KMS-11 (cell line): ENCODE results near the gene NCAPD2.

Source experiments
- H2AFZ ChIP-seq: fragments of 200-600 bp; sonication (generic); 2 replicates; pipeline ENCODE4 v1.6.1; 2016; ENCODE audit warnings: antibody characterized with exemption, mixed run types, low read depth
- H3K27ac ChIP-seq: fragments of 200-600 bp; sonication (generic); 2 replicates; pipeline ENCODE4 v1.6.1; 2016; ENCODE audit warnings: mild to moderate bottlenecking, mixed run types
- H3K27me3 ChIP-seq: fragments of 200-600 bp; sonication (generic); 2 replicates; pipeline ENCODE4 v1.6.1; 2017; ENCODE audit warnings: mild to moderate bottlenecking, low read depth, mixed run types, moderate library complexity; ENCODE audit not compliant: insufficient read depth
- H3K36me3 ChIP-seq: fragments of 200-600 bp; sonication (generic); 2 replicates; pipeline ENCODE4 v1.6.1; 2017; ENCODE audit warnings: mild to moderate bottlenecking, mixed run types; ENCODE audit not compliant: insufficient read depth
- H3K4me1 ChIP-seq: fragments of 200-600 bp; sonication (generic); 2 replicates; pipeline ENCODE4 v1.6.1; 2016; ENCODE audit warnings: mild to moderate bottlenecking, low read depth, mixed run types; ENCODE audit not compliant: poor library complexity, severe bottlenecking
- H3K4me2 ChIP-seq: fragments of 200-600 bp; sonication (generic); 2 replicates; pipeline ENCODE4 v1.7.0; 2016; ENCODE audit warnings: mild to moderate bottlenecking, mixed run types
- H3K4me3 ChIP-seq: fragments of 200-600 bp; sonication (generic); IDR thresholded peaks from 2 replicates; pipeline ENCODE4 v1.6.1; 2017; ENCODE audit warnings: low read depth, low read length, mixed read lengths; ENCODE audit not compliant: insufficient read depth
- H3K79me2 ChIP-seq: fragments of 200-600 bp; sonication (generic); 2 replicates; pipeline ENCODE4 v1.6.1; 2016; ENCODE audit warnings: low read depth, mixed run types; ENCODE audit not compliant: insufficient read depth
- H3K9ac ChIP-seq: fragments of 200-600 bp; sonication (generic); 2 replicates; pipeline ENCODE4 v1.6.1; 2016; ENCODE audit warnings: mild to moderate bottlenecking, mixed run types
- H4K20me1 ChIP-seq: fragments of 200-600 bp; sonication (generic); 2 replicates; pipeline ENCODE4 v1.6.1; 2016; ENCODE audit warnings: mild to moderate bottlenecking, mixed run types; ENCODE audit not compliant: insufficient read depth
- CTCF ChIP-seq: fragments of 200-600 bp; sonication (generic); conservative IDR thresholded peaks from 2 replicates; pipeline ENCODE4 v1.6.1; 2017; ENCODE audit warnings: low read depth, mild to moderate bottlenecking, antibody characterized with exemption, low read length, moderate library complexity, mixed read lengths

NCAPD2 gene

GRCh38 chr12:6575648-6576047, 81.7 kb downstream of the NCAPD2 start:
- H3K9ac ChIP-seq, result no peak overlapping the region
- peaks cover 8% of the 10 kb centered on the region; the same call in 1 of the 2 replicates for H3K36me3 ChIP-seq
- H3K27ac ChIP-seq, result no peak overlapping the region

More at GRCh38 chr12:6575648-6576047, 81.7 kb downstream of the NCAPD2 start:
- H3K4me2 ChIP-seq, result no peak overlapping the region
- H3K27me3 ChIP-seq, result no peaks in the 10 kb centered on the region
- no peak overlapping the region for H3K4me3 ChIP-seq
- H3K79me2 ChIP-seq, result no peaks in the 10 kb centered on the region
- no peaks in the 10 kb centered on the region for H4K20me1 ChIP-seq
- H2AFZ ChIP-seq, result no peak overlapping the region
- TF ChIP-seq CTCF, result no peak
- H3K4me1 ChIP-seq, result no peaks in the 10 kb centered on the region
